ENCODE results near the gene SEC14L6.

Gene SEC14L6

DNA sequence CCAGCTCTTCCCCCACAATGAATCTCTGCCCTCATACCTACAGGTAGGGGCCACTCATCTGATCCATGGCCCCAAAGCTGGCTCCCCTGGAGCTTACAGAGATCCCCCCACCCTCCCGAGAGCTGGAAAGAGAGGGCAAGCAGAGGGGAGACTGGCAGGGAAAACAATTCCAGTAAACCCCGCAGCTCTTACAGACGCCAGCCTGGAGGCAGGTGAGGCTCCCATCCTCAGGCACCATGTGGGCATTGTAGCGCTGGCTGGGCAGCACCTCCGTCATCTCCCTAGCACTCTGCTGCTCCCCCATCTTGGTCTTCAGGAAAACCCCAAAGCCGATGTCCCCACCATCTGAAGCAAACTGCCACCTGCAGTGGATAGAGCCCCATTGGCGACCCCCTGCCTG lies 55.2 kb downstream of the SEC14L6 start:
- DNase-seq = no peak

DNA sequence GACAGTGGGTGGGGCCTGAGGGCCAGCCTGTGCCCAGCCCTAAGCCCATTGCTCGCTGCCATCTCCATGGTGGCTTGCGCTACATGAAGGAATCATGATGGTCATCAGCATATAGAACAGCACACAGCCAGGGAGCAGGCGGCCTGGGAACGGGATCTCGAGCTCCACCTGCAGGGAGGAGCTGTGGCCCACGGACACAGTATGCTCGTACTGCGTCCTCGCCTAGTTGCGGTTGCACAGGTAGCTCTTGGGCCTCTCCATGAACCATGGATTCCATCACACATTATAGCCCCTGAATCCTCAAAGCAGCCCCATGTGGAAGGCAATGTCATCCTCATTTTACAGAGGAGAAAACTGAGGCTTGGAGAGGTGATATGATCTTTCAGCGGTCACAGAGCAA lies 56.1 kb downstream of the SEC14L6 start:
- DNase-seq = no peak

- DNase-seq = no peak
These were observed 58.4 kb downstream of the SEC14L6 start for GRCh38 chr22:30488121-30488520.

DNA sequence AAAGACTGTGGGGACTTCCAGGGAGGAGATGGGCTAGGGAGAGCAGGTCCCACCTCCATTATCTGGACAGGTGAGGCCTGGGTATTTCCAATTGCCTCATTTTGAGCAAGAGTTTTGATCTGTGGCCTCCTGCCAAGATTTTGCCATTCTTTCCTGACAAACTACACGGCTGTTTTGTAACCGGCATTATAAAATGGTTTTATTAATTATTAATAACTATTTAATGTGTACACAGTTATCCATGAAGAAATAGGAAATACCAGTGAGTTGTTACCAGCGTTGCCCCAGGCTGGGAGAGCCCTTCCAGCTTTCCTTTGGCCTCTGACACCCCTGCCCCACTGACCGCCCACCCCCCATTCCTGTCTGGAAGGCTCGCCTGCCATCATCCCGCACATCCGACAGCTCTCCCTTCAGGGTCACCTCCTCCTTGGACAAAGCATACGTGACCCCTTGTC lies 59.9 kb downstream of the SEC14L6 start:
- DNase-seq = no peak

GRCh38 chr22:30486118-30486517 lies 60.4 kb downstream of the SEC14L6 start:
- no peak for DNase-seq

GRCh38 chr22:30485362-30485988 lies 61.1 kb downstream of the SEC14L6 start:
- peak; percentile 10 for DNase-seq

GRCh38 chr22:30483169-30483568 lies 63.4 kb downstream of the SEC14L6 start:
- DNase-seq = no peak

- no peak for DNase-seq
These were observed 64.8 kb downstream of the SEC14L6 start for GRCh38 chr22:30481711-30482110.

- no peak for DNase-seq
These were observed 66.6 kb downstream of the SEC14L6 start for GRCh38 chr22:30479981-30480380.

DNA sequence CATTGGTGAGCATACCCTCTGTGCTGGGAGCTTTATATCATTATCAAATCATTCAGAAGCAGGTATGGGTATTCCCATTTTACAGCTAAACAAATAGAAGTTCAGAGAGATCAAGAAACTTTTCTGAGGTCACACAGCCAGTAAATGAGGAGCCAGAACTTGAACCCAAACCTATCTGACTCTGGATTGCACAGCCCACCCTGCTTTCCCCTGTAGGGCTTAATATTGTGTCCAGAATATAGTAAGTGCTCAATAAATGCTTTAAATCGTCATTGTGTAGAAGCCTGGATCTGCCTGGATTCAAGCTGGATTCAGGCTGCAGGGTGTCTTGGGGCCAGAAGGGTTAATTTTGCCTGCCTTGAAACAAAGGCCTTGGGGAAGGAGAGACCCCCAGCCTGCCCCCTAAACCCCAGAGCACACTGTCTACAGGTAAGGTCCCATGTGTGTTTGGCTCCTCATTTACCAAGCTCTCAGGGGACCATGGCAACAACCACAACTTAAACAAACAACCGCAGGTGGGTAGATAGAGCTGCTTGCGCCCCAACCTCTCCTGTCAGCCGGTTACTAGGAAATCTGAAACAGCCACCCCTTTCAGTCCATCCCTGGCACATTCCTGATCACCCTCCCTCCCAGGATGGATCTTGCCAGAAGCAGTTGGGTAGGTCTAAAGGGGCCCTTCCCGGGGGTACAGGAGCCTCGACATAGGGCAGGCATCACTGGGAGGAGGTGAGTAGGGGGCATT lies 71.7 kb downstream of the SEC14L6 start:
- DNase-seq = peak; percentile 55

GRCh38 chr22:30474121-30474520 lies 72.4 kb downstream of the SEC14L6 start:
- DNase-seq = no peak

- DNase-seq = no peak
These were observed 73.4 kb downstream of the SEC14L6 start for GRCh38 chr22:30472994-30473720.

All from NCI-H345 (cell line).